ENCODE results near the gene VRTN. TPM values are rescaled to one million over a fixed set of nuclear protein-coding genes. Genes with fewer than 3 reads are reported as not detected.

The VRTN gene
- total and polyA plus RNA-seq, 2 of the 13 experiments (the other 11 are each of a cell fraction or from before 2014, with no cell fraction given): not detected

- Histone ChIP-seq H3K27ac (ENCODE audit: extremely low read length, insufficient read depth, low read length) (no peak overlapping the region), H3K79me2 (ENCODE audit: insufficient read depth, low read length) (no peaks in the 10 kb centered on the region), H4K20me1 (ENCODE audit: insufficient read depth, low read length) (no peaks in the 10 kb centered on the region), H3K27me3 (ENCODE audit: control insufficient read depth in 1 of 2, insufficient read depth in 2 of 2, low read length in 2 of 2) (peaks cover 6 to 52% of the 10 kb centered on the region in 2 experiments), H3K4me1 (ENCODE audit: insufficient read depth, low read length) (no peaks in the 10 kb centered on the region), H3K4me3 (replicated peaks in 1 of 3; ENCODE audit: insufficient read depth in 1 of 3, low read depth in 2 of 3, low read length in 3 of 3) (no peak overlapping the region), H3K9me3 (ENCODE audit: low read length) (no peaks in the 10 kb centered on the region), H3K4me2 (ENCODE audit: low read depth, low read length) (no peak overlapping the region), H3K36me3 (replicated peaks in 1 of 2; ENCODE audit: control insufficient read depth in 1 of 2, insufficient read depth in 2 of 2, low read length in 2 of 2) (no peaks in the 10 kb centered on the region), H3K9ac (ENCODE audit: insufficient read depth, low read depth, low read length) (no peak overlapping the region), H2AFZ (ENCODE audit: low read length) (no peak overlapping the region)
- ATAC-seq (no peak), DNase-seq (ENCODE audit: low spot score) (no peak), FAIRE-seq (no peak)
- POLR2A ChIA-PET: no interaction called here
- TF ChIP-seq ZMYM3 (CRISPR knock-in tag; IDR thresholded peaks at IDR 0.05): 0 out of 2 replicates have a peak, but pooled peaks have one; percentile 39
- TF ChIP-seq ZNF629 (CRISPR knock-in tag; conservative IDR thresholded peaks at IDR 0.05): peak; percentile 92
- TF ChIP-seq ZHX1 (CRISPR knock-in tag; IDR thresholded peaks at IDR 0.05; ENCODE audit: low read depth): no peak
- no TSS peak for BruUV-seq (replicated peaks)
- 36% methylated on average over 6 of the region's 8 CpGs for WGBS (ENCODE audit: low lambda C conversion rate)
- CTCF ChIA-PET (ENCODE audit: low intra/inter-chr PET ratio, low total read pairs): no interaction called here
- intact Hi-C loops (cut with micrococcal nuclease; ENCODE audit: unreplicated experiment): no loop called here
- in situ Hi-C loops (cut with HindIII; ENCODE audit: extremely low pct_ligation_motif_present, low pct_unique_long_range_greater_than_20kb): no loop called here
These were observed 52.7 kb downstream of the VRTN start for GRCh38 chr14:74400919-74401503.

GRCh38 chr14:74401504-74402241 is 53.4 kb downstream of the VRTN start:
- Histone ChIP-seq H3K27ac (ENCODE audit: extremely low read length, insufficient read depth, low read length) (no peak overlapping the region), H3K4me3 (replicated peaks in 1 of 3; ENCODE audit: insufficient read depth in 1 of 3, low read depth in 2 of 3, low read length in 3 of 3) (no peak overlapping the region; a peak in 1 of 6 replicates), H3K4me1 (ENCODE audit: insufficient read depth, low read length) (no peaks in the 10 kb centered on the region), H3K9ac (ENCODE audit: insufficient read depth, low read depth, low read length) (no peak overlapping the region), H3K79me2 (ENCODE audit: insufficient read depth, low read length) (no peaks in the 10 kb centered on the region), H3K4me2 (ENCODE audit: low read depth, low read length) (no peak overlapping the region), H3K27me3 (ENCODE audit: control insufficient read depth in 1 of 2, insufficient read depth in 2 of 2, low read length in 2 of 2) (peaks cover 4 to 46% of the 10 kb centered on the region in 2 experiments), H3K9me3 (ENCODE audit: low read length) (no peaks in the 10 kb centered on the region), H4K20me1 (ENCODE audit: insufficient read depth, low read length) (no peaks in the 10 kb centered on the region), H3K36me3 (replicated peaks in 1 of 2; ENCODE audit: control insufficient read depth in 1 of 2, insufficient read depth in 2 of 2, low read length in 2 of 2) (no peaks in the 10 kb centered on the region), H2AFZ (ENCODE audit: low read length) (no peak overlapping the region)
- no peak for FAIRE-seq
- peak; percentile 19; the same call in 2 of the 3 replicates for ATAC-seq
- in situ Hi-C loops (cut with HindIII; ENCODE audit: extremely low pct_ligation_motif_present, low pct_unique_long_range_greater_than_20kb) (no loop called here), intact Hi-C loops (cut with micrococcal nuclease; ENCODE audit: unreplicated experiment) (no loop called here)
- DNase-seq (ENCODE audit: low spot score): no peak
- CTCF ChIA-PET (ENCODE audit: low intra/inter-chr PET ratio, low total read pairs): no interaction called here
- WGBS (ENCODE audit: low lambda C conversion rate): 6% methylated on average over 7 of the region's 12 CpGs
- no TSS peak for BruUV-seq (replicated peaks)
- POLR2A ChIA-PET: no interaction called here
- TF ChIP-seq TRIM22 (IDR thresholded peaks at IDR 0.05) (no peak), HOXD1 (CRISPR knock-in tag; IDR thresholded peaks at IDR 0.05) (no peak), ZNF652 (CRISPR knock-in tag; IDR thresholded peaks at IDR 0.05; ENCODE audit: borderline replicate concordance, low read depth) (0 out of 2 replicates have a peak, but pooled peaks have one; percentile 18), ZNF552 (CRISPR knock-in tag; IDR thresholded peaks at IDR 0.05; ENCODE audit: borderline replicate concordance) (no peak)
- TF ChIP-seq, protein P1, sequence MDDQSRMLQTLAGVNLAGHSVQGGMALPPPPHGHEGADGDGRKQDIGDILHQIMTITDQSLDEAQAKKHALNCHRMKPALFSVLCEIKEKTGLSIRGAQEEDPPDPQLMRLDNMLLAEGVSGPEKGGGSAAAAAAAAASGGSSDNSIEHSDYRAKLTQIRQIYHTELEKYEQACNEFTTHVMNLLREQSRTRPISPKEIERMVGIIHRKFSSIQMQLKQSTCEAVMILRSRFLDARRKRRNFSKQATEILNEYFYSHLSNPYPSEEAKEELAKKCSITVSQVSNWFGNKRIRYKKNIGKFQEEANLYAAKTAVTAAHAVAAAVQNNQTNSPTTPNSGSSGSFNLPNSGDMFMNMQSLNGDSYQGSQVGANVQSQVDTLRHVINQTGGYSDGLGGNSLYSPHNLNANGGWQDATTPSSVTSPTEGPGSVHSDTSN (CRISPR knock-in tag; IDR thresholded peaks at IDR 0.05; ENCODE audit: borderline replicate concordance): no peak

Data from HepG2 (cell line).